DMS 273 treated with DMSO at 0.1 percent for 48 hours (cell line): ENCODE measurements around the gene ERC2.

Experiments used
- DNase-seq: peaks from one replicate; lab custom pipeline; 2025; lab: John Stamatoyannopoulos, UW

ERC2 gene

GRCh38 chr3:55620351-55621025 lies 847.8 kb downstream of the ERC2 start:
- no peak for DNase-seq

- DNase-seq = no peak
These were observed 849.0 kb downstream of the ERC2 start for GRCh38 chr3:55619046-55619808.

- DNase-seq = no peak
These were observed 850.9 kb downstream of the ERC2 start for GRCh38 chr3:55617385-55617784.

- DNase-seq = no peak
These were observed 851.5 kb downstream of the ERC2 start for GRCh38 chr3:55616803-55617202.

- no peak for DNase-seq
These were observed 852.5 kb downstream of the ERC2 start for GRCh38 chr3:55615694-55616295.

- DNase-seq = no peak
These were observed 853.1 kb downstream of the ERC2 start for GRCh38 chr3:55615039-55615693.

GRCh38 chr3:55611121-55611520 lies 857.1 kb downstream of the ERC2 start:
- DNase-seq = no peak

GRCh38 chr3:55609230-55609827 lies 858.9 kb downstream of the ERC2 start:
- no peak for DNase-seq

GRCh38 chr3:55608301-55608937 lies 859.8 kb downstream of the ERC2 start:
- DNase-seq = no peak

- no peak for DNase-seq
These were observed 860.4 kb downstream of the ERC2 start for GRCh38 chr3:55607844-55608243.

GRCh38 chr3:55607175-55607574 lies 861.1 kb downstream of the ERC2 start:
- DNase-seq = no peak

- no peak for DNase-seq
These were observed 862.6 kb downstream of the ERC2 start for GRCh38 chr3:55605443-55606236.

GRCh38 chr3:55604846-55605245 lies 863.4 kb downstream of the ERC2 start:
- no peak for DNase-seq

GRCh38 chr3:55604402-55604801 lies 863.9 kb downstream of the ERC2 start:
- no peak for DNase-seq

- no peak for DNase-seq
These were observed 866.7 kb downstream of the ERC2 start for GRCh38 chr3:55601366-55602080.

- no peak for DNase-seq
These were observed 870.0 kb downstream of the ERC2 start for GRCh38 chr3:55598224-55598623.

GRCh38 chr3:55597641-55598040 lies 870.6 kb downstream of the ERC2 start:
- no peak for DNase-seq

GRCh38 chr3:55596212-55596611 lies 872.1 kb downstream of the ERC2 start:
- DNase-seq = no peak

- no peak for DNase-seq
These were observed 872.8 kb downstream of the ERC2 start for GRCh38 chr3:55595420-55595819.

GRCh38 chr3:55592572-55592971 lies 875.7 kb downstream of the ERC2 start:
- no peak for DNase-seq
